ENCODE results near the gene PHB1. TPM values are rescaled to one million over a fixed set of nuclear protein-coding genes. Genes with fewer than 3 reads are reported as not detected.
"Not testable (repeated sequence)": the region's sequence is repeated elsewhere in the genome, so short reads cannot be mapped to it uniquely, and the experiment has no call there.

Gene PHB1
- polyA plus RNA-seq, 1 donor (not counting 4 experiments of a cell fraction or from before 2014, with no cell fraction given) = 395 TPM

- DNase-seq (ENCODE audit: low read depth, low spot score) = no peak
- Histone ChIP-seq H3K27ac (ENCODE audit: control insufficient read depth, insufficient read depth, low read length) (no peak overlapping the region), H3K4me3 (ENCODE audit: control insufficient read depth in 2 of 3, extremely low read depth in 1 of 3, insufficient read depth in 2 of 3, low read depth in 1 of 3, low read length in 3 of 3) (no peak overlapping the region), H3K4me1 (ENCODE audit: control insufficient read depth, extremely low read depth, insufficient read depth, low read length) (no peaks in the 10 kb centered on the region), H3K79me2 (ENCODE audit: control insufficient read depth, insufficient read depth, low read length) (no peaks in the 10 kb centered on the region), H3K9me1 (ENCODE audit: control insufficient read depth, extremely low read depth, insufficient read depth, low read length) (no peaks in the 10 kb centered on the region), H3K9me3 (ENCODE audit: control insufficient read depth, low read depth, low read length) (no peaks in the 10 kb centered on the region), H2AFZ (ENCODE audit: control insufficient read depth, low read length) (no peak overlapping the region), H4K20me1 (ENCODE audit: control insufficient read depth, extremely low read depth, insufficient read depth, low read length) (no peaks in the 10 kb centered on the region), H3K27me3 (ENCODE audit: control insufficient read depth, extremely low read depth, insufficient read depth, low read length) (peaks cover 6% of the 10 kb centered on the region), H3K9ac (ENCODE audit: control insufficient read depth, extremely low read depth, insufficient read depth, low read length) (no peak overlapping the region), H3K4me2 (ENCODE audit: control insufficient read depth, extremely low read depth, insufficient read depth, low read depth, low read length) (no peak overlapping the region), H3K36me3 (ENCODE audit: control insufficient read depth in 2 of 2, extremely low read depth in 1 of 2, insufficient read depth in 2 of 2, low read length in 2 of 2) (no peaks in the 10 kb centered on the region)
- no peak for FAIRE-seq
- TF ChIP-seq EZH2 (IDR thresholded peaks at IDR 0.05; ENCODE audit: low read length) (no peak), CTCF (optimal IDR thresholded peaks at IDR 0.05 in 1 of 3, IDR thresholded peaks at IDR 0.05 in 1 of 3, conservative IDR thresholded peaks at IDR 0.05 in 1 of 3; ENCODE audit: extremely low read depth in 1 of 3, insufficient read depth in 2 of 3, low read length in 3 of 3) (no peak)
- dilution Hi-C loops (cut with MboI; ENCODE audit: extremely low pct_ligation_motif_present, low sequenced_read_pairs) = no loop called here
Measured at GRCh38 chr17:49425004-49425286, 10.3 kb upstream of the PHB1 start.

- H3K27ac ChIP-seq (ENCODE audit: control insufficient read depth, insufficient read depth, low read length); H4K20me1 ChIP-seq (ENCODE audit: control insufficient read depth, extremely low read depth, insufficient read depth, low read length); H3K4me3 ChIP-seq (ENCODE audit: control insufficient read depth in 2 of 3, extremely low read depth in 1 of 3, insufficient read depth in 2 of 3, low read depth in 1 of 3, low read length in 3 of 3); H3K9ac ChIP-seq (ENCODE audit: control insufficient read depth, extremely low read depth, insufficient read depth, low read length); H2AFZ ChIP-seq (ENCODE audit: control insufficient read depth, low read length); H3K4me1 ChIP-seq (ENCODE audit: control insufficient read depth, extremely low read depth, insufficient read depth, low read length); H3K36me3 ChIP-seq (ENCODE audit: control insufficient read depth in 2 of 2, extremely low read depth in 1 of 2, insufficient read depth in 2 of 2, low read length in 2 of 2); FAIRE-seq; H3K4me2 ChIP-seq (ENCODE audit: control insufficient read depth, extremely low read depth, insufficient read depth, low read depth, low read length); H3K9me3 ChIP-seq (ENCODE audit: control insufficient read depth, low read depth, low read length); dilution Hi-C loops (cut with MboI; ENCODE audit: extremely low pct_ligation_motif_present, low sequenced_read_pairs); H3K79me2 ChIP-seq (ENCODE audit: control insufficient read depth, insufficient read depth, low read length); DNase-seq (ENCODE audit: low read depth, low spot score); H3K9me1 ChIP-seq (ENCODE audit: control insufficient read depth, extremely low read depth, insufficient read depth, low read length); H3K27me3 ChIP-seq (ENCODE audit: control insufficient read depth, extremely low read depth, insufficient read depth, low read length): not testable (repeated sequence)
Measured at GRCh38 chr17:49424276-49425003, 9.8 kb upstream of the PHB1 start.

- H3K79me2 ChIP-seq (ENCODE audit: control insufficient read depth, insufficient read depth, low read length) = no peaks in the 10 kb centered on the region
- H3K9ac ChIP-seq (ENCODE audit: control insufficient read depth, extremely low read depth, insufficient read depth, low read length) = no peak overlapping the region
- H4K20me1 ChIP-seq (ENCODE audit: control insufficient read depth, extremely low read depth, insufficient read depth, low read length) = no peaks in the 10 kb centered on the region
- no peaks in the 10 kb centered on the region for H3K9me1 ChIP-seq (ENCODE audit: control insufficient read depth, extremely low read depth, insufficient read depth, low read length)
- H3K36me3 ChIP-seq (ENCODE audit: control insufficient read depth in 2 of 2, extremely low read depth in 1 of 2, insufficient read depth in 2 of 2, low read length in 2 of 2) = no peaks in the 10 kb centered on the region
- DNase-seq (ENCODE audit: low read depth, low spot score) (no peak), FAIRE-seq (no peak)
- dilution Hi-C loops (cut with MboI; ENCODE audit: extremely low pct_ligation_motif_present, low sequenced_read_pairs) = no loop called here
- H3K4me2 ChIP-seq (ENCODE audit: control insufficient read depth, extremely low read depth, insufficient read depth, low read depth, low read length) = no peak overlapping the region
- TF ChIP-seq EZH2 (IDR thresholded peaks at IDR 0.05; ENCODE audit: low read length) (no peak), CTCF (optimal IDR thresholded peaks at IDR 0.05 in 1 of 3, IDR thresholded peaks at IDR 0.05 in 1 of 3, conservative IDR thresholded peaks at IDR 0.05 in 1 of 3; ENCODE audit: extremely low read depth in 1 of 3, insufficient read depth in 2 of 3, low read length in 3 of 3) (no peak)
- H3K9me3 ChIP-seq (ENCODE audit: control insufficient read depth, low read depth, low read length) = no peaks in the 10 kb centered on the region
- H2AFZ ChIP-seq (ENCODE audit: control insufficient read depth, low read length) = no peak overlapping the region
- H3K4me1 ChIP-seq (ENCODE audit: control insufficient read depth, extremely low read depth, insufficient read depth, low read length) = no peaks in the 10 kb centered on the region
- no peak overlapping the region for H3K4me3 ChIP-seq (ENCODE audit: control insufficient read depth in 2 of 3, extremely low read depth in 1 of 3, insufficient read depth in 2 of 3, low read depth in 1 of 3, low read length in 3 of 3)
- H3K27ac ChIP-seq (ENCODE audit: control insufficient read depth, insufficient read depth, low read length) = no peak overlapping the region
- H3K27me3 ChIP-seq (ENCODE audit: control insufficient read depth, extremely low read depth, insufficient read depth, low read length) = peaks cover 6% of the 10 kb centered on the region
Measured at GRCh38 chr17:49422714-49423113, 8.0 kb upstream of the PHB1 start.

GRCh38 chr17:49419761-49420160 lies 5.1 kb upstream of the PHB1 start:
- H3K27ac ChIP-seq (ENCODE audit: control insufficient read depth, insufficient read depth, low read length); dilution Hi-C loops (cut with MboI; ENCODE audit: extremely low pct_ligation_motif_present, low sequenced_read_pairs); DNase-seq (ENCODE audit: low read depth, low spot score); H4K20me1 ChIP-seq (ENCODE audit: control insufficient read depth, extremely low read depth, insufficient read depth, low read length); H3K36me3 ChIP-seq (ENCODE audit: control insufficient read depth in 2 of 2, extremely low read depth in 1 of 2, insufficient read depth in 2 of 2, low read length in 2 of 2); FAIRE-seq; H3K9me1 ChIP-seq (ENCODE audit: control insufficient read depth, extremely low read depth, insufficient read depth, low read length); H3K9me3 ChIP-seq (ENCODE audit: control insufficient read depth, low read depth, low read length); H3K4me3 ChIP-seq (ENCODE audit: control insufficient read depth in 2 of 3, extremely low read depth in 1 of 3, insufficient read depth in 2 of 3, low read depth in 1 of 3, low read length in 3 of 3); H2AFZ ChIP-seq (ENCODE audit: control insufficient read depth, low read length); H3K4me1 ChIP-seq (ENCODE audit: control insufficient read depth, extremely low read depth, insufficient read depth, low read length); H3K79me2 ChIP-seq (ENCODE audit: control insufficient read depth, insufficient read depth, low read length); H3K27me3 ChIP-seq (ENCODE audit: control insufficient read depth, extremely low read depth, insufficient read depth, low read length); H3K9ac ChIP-seq (ENCODE audit: control insufficient read depth, extremely low read depth, insufficient read depth, low read length); H3K4me2 ChIP-seq (ENCODE audit: control insufficient read depth, extremely low read depth, insufficient read depth, low read depth, low read length): not testable (repeated sequence)

All from keratinocyte (primary cell).